Fibroblast of skin of left quadriceps (primary cell): ENCODE measurements around the gene ABTB2.

Experiments used
- DNase-seq, 2 experiments: peaks; one replicate each; pipeline ENCODE4 v3.0.0-alpha.2; 2013; ENCODE audit warnings: low read depth in 2 of 2

Gene ABTB2

DNA sequence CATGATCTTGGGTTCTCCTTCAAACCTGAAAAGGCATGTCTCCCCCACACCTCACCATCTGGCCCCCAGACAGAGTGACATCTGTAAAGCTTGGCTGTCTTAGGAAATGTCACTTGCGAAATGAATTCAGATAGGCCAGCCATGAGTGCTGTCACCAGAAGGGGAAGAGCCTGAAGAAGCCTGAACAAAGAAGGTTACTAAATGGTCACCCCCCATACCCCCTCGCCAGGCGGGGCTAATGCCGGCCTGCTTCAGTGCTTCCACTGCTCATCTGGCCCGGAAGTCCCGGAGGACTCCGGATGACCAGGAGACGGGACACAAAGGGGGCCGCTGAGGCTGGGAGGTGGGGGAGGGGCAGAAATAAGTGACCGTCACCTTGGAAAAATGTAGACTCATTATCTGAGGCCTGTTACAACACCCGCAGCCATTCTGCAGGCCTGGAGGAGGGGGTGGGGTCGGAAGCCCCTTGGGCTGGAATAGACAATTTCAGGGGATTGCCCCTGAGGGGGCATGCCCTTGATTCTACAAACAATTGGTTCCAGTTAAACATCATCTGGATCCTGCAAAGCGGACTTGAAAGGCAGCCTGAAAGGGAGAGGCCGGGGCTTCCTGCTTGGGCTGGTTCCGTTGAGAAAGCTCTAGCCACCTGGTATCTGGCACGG lies 209.2 kb downstream of the ABTB2 start:
- DNase-seq: no peak

GRCh38 chr11:34147581-34147980 lies 210.2 kb downstream of the ABTB2 start:
- DNase-seq: no peak

- no peak for DNase-seq
Measured at GRCh38 chr11:34146866-34147265, 210.9 kb downstream of the ABTB2 start.

DNA sequence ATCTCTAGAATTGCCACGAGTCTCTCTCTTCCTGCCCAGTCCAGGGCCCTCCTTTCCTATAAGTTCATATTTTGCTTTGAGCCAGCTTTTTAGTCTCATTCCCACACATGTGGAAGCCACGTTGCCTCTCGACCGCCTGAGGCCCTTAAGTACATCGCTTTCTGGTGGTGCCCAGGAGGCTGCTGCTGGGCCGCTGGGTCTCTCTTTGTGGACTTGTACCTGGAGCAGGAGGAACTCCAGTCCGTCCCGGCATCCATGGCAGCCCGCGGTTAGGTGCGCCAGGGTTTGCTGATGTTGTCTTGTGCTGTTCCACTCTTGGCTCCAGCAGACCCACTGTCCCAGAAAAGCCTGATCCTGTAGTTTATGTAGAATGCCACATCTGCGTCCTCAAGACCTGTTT lies 211.4 kb downstream of the ABTB2 start:
- no peak for DNase-seq

- DNase-seq: no peak
Measured at GRCh38 chr11:34145847-34146381, 211.9 kb downstream of the ABTB2 start.

DNA sequence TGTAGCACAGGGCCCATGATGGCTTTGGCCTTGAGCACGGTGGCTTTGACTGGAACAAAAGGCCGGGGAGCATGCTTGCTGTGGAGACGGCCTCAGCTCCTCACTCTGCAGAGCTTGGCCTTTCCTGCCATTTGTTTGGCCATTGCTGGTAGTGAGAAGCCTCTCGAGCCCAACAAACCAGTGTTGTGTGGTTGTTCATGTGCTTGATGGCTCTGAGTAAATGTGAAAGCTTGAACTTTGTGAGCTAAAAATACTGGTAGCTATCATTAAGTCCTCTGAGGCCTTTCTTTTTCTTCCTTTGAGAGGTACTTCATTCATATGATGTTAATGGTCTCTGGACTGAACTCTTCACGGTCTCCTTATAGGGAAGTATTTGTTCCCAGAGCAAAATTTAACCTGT lies 212.7 kb downstream of the ABTB2 start:
- no peak for DNase-seq

DNA sequence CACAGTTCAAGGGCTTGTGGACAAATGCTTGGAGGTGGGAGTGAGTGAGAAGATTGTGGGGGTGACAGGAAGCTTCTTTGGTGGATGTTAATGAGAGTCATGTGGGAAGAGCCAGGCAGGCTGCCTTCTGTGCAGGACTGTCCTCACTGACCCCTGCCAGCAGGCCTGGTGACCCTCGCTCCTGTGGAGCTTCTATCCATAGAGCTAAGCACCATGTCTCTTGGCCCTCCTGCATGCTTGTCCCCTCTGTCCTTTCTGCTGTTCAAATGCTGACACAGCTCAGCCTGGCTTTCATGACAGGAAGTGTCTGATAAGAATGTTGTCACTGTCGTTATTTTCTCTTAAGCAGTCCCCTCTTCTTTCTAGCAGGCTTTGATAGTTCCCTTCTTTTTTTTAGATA lies 214.8 kb downstream of the ABTB2 start:
- DNase-seq: no peak

DNA sequence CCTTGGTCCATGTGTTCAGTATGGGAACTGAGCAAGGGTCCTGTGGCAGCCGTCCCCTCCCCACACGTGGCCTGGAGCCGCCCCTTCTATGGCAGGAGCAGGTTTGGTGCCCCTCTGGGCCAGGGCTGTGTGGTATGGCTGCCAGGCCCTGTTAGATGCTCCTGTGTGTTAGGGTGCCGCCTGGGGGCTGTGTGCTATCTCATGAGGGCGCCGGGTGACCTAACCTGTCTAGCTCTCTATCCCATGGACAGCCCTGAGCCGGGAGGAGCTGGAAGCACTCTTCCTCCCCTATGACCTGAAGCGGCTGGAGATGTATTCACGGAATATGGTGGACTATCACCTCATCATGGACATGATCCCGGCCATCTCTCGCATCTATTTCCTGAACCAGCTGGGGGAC lies 217.7 kb downstream of the ABTB2 start:
- DNase-seq: no peak

DNA sequence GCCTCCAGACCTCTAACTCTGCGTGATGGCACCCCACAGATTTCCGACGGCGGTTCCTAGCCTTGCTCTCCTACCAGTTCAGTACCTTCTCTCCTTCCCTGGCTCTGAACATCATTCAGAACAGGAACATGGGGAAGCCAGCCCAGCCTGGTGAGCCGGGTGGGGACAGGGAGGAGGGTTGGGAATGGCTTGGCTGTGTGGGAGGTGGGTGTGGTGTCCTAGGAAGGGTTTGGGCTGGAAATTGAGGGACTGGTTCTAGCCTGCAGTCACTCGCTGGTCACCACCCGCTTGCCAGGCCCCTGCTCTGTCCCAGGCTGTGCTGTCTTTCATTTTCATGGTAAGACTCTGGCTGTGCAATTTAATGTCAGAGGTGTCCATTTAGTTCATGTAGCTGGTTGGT lies 218.5 kb downstream of the ABTB2 start:
- no peak for DNase-seq

DNA sequence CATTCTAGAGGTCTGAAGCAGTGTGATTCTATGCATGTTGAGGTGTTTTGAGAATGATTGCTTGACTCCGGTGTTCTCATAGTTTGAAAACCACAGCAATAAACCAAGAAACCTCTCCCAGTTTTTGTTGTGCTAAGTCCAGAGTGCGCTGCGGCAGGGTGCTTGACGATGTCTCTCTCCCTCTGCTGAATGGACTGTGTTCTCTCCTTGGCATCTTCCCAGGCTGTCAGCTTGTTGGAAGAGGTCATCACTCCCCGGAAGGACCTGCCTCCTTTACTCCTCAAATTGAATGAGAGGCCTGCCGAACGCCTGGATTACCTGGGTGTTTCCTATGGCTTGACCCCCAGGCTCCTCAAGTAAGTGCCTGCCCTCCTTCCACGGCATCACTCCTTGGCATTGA lies 221.4 kb downstream of the ABTB2 start:
- no peak for DNase-seq

DNA sequence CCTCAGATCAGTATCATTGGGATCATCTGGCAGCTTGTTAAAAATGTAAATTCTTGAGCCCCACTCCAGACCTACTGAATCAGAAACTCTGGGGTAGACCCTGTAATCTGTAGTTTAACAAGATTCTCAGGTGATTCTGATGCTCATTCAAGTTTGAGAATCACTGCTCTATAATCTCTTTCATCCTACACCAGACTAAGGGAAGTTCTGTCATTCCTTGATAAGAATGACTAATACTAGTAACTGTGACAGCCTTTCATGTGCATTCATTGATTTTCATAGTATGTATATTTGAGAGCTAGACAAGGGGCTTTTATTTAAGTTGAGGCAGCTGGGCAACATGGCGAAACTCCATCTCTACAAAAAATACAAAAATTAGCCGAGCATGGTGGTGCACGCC lies 222.4 kb downstream of the ABTB2 start:
- DNase-seq: no peak

GRCh38 chr11:34134765-34135164 lies 223.0 kb downstream of the ABTB2 start:
- no peak for DNase-seq

DNA sequence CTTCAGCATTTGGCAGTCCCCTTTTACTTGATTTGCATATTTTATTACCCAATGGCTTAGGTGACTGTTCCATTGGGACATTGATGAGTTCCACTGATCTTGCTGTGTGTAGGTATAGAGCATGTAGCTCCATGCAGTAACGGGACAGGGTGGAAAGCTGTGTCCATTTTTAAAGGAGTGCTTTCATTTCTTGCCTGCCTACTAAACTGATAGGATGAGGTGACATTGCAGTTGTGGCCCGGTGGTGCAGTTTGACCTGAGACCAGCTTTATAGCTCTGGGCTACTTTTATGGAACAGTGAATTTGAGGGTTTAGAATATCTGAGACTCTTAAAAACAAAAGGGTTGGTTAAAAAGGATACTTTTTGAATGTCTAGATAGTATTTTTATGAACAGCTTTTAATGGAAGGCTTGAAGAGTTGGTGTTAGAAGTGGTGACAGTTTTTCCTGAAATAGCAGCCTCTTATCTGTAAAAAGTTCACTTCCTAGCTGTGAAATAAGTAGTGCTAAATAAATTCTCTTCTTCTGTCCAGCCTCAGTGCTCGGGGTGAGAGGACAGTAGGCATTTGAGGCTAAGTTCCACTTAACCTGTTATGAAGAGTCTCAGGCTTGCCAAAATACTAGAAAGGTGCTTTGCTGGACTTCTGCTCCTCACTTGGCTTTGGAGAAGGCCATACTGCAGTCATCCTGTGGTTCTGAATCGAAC lies 225.4 kb downstream of the ABTB2 start:
- no peak for DNase-seq

DNA sequence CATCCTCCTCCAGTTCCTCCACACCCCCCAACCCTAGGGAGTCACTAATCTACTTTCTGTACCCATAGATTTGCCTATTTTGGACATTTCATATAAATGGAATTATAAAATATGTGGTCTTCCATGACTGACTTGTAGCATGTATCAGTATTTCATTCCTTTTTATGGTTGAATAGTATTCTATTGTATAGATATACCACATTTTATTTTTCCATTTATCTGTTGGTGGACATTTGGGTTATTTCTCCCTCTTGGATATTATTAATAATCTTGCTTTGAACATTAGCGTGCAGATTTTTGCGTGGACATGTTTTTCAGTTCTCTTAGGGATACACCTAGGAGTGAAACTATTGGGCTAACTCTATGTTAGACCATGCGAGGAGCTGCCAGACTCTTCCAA lies 229.0 kb downstream of the ABTB2 start:
- DNase-seq: no peak

- DNase-seq: no peak
Measured at GRCh38 chr11:34126959-34127848, 230.6 kb downstream of the ABTB2 start.

DNA sequence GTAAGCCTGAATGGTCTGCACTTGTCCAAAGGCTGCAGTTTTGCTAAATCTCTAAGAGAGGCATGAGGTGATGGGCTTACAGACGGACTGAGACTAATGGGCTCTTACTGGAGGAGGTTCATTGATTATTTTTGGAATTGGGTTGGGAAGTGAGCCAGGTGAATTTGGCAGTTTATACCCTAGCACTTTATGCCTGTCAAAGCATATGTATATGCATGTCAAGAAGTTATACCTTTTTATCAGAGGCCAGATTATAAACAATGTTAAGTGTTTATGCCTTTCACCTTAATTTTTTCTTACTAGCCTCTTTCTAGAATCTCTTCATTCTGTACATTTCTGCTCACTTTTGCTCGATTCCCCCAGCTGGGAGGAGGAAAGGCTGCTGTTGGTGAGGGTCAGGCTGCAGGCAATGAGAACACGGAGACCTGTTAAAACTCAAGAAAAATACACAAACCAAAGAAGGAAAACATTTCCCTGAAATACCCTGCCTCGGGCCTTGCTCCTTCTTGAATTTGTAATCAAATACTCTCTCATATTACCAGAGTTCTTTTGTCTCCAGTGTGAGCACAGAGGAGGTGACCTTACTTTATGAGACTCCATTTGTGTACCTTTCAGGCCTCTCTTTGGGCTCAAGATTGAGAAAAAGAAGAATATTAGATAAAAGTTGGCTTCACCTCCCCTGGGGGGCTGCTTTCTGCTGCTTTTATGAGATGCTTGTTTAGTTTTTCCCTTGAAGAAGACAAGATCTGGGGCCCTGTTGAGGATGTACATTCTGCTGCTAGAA lies 232.7 kb downstream of the ABTB2 start:
- no peak for DNase-seq

DNA sequence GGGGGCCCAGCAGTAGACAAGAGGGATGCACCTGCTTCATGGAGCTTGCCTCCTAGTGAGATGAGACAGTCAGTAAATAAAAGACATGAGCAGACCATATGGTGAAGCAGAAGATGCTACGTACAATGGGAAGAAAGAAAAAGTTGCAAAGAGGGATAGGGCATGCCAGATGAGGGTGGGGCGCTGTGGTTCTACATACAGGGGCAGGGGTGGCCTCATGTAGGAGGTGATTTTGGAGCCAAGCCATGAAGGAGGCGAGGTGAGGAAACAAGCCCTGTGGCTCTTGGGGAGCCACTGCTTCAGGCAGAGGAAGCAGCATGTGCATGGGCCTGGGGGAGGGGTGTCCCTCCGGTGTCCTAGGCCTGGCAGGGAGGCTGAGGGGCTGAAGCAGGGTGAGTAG lies 237.2 kb downstream of the ABTB2 start:
- no peak for DNase-seq

- DNase-seq: no peak
Measured at GRCh38 chr11:34114471-34114870, 243.3 kb downstream of the ABTB2 start.

DNA sequence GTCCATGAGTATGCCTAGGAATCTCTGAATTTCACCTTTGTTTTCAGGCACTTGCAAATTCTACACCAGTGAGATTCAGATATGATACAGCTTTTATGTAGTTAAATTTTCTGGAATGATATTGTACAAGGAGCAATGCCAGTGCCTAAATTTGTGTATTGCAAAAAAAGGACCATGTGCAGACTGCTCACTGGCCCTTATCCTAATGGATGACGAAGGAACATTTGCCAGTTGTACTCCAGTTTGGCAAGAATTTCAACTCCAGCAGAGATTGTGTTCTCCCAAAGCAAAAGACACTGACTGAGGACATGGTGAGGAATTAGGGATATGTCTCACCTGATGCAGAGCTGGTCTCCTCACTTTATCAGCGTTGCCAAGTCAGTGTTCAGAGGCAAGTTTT lies 243.8 kb downstream of the ABTB2 start:
- no peak for DNase-seq

DNA sequence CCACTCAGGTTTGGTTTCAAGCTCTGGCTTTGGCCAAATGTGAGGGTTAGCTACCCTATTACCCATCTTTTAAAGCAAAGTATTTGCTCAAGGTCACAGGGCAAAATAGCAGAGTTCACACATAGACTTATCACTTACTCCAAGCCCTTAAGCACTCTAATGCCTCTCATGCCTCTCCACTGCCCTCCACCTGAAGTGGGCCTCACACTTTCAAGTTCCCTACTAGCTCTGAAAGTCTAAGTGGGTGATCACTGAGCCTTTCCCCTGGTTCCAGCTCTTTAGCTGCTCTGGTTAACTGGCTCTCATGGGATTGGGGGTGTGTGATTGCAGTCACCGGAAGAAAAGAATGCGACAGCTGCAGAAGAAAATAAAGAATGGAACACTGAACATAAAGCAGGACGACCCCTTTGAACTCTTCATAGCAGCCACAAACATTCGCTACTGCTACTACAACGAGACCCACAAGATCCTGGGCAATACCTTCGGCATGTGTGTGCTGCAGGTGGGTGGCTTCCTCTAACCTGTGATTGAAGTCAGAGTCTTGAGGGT lies 246.0 kb downstream of the ABTB2 start:
- no peak for DNase-seq

DNA sequence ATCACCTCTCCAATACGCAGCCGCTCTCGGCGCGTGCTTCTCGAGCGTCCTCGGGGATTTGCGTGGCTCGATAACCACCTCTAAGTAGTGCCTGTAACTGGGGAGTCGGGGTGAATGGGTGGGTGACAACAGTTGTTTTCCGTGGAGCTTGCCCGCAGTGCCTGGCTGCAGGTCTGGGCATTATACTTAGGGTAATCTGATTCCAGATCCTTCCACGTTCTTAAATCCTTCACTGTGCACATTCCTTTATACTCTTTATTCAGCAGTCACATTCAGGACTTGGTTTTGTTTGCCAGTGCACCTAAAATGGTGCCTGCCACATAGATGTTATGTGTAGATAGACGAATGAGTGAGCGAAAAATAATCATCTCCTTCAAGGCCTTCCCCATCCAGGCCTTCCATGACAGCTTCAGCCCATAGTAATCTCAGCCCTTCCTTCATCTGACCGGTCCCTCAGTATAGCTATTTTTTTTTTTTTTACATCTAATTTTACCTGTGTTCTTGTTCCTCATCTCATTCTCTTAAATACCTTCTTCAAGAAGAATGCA lies 251.8 kb downstream of the ABTB2 start:
- DNase-seq: no peak
